ENCODE measurements around the gene TEAD1.
A peak's percentile ranks its signal among the peaks of the same experiment; 100 is the strongest.
"Not testable (repeated sequence)": the region's sequence is repeated elsewhere in the genome, so short reads cannot be mapped to it uniquely, and the experiment has no call there.

TEAD1 gene

GRCh38 chr11:12871241-12871640, 197.0 kb downstream of the TEAD1 start:
- no peak for DNase-seq

GRCh38 chr11:12871788-12872321, 197.6 kb downstream of the TEAD1 start:
- no peak for DNase-seq

DNA sequence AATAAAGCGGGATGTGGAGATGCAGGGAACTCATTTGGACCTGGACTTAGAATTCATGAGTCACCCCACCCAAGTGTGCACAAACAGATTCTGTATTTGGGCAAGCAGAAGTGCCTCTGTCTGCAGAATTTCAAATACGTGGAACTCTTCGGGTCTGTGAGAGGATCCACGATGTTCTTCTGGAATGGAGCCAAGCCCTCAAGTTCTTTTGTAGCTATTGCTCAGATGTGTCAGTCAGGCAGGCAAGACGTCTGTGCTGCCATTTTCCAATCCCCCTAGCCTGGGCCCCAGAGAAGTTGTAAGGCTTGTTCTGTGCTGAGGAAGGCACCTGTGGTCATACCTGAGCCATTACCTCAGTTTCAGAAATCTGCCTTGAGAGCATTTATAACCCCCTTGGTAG, 202.1 kb downstream of the TEAD1 start:
- DNase-seq: no peak

DNA sequence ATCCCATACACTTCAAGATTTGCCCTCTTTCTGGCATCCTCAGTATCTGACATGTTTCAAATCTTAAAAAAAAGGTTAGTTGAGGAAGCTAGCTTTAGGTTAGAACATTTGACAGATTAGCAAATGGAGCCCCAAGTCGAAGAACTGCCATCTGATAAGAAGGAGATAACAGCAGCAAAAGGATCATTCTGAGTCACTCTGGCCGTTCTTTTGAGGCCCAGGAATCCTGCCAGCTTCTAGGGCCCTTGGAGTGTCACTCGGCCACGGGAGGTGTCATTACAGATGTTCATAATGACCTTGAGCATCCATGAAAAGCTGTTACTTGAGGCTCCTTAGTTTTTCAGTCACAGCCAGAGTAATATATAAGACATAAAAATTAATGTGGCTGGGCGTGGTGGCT, 202.8 kb downstream of the TEAD1 start:
- DNase-seq: no peak

- not testable (repeated sequence) for DNase-seq
Observed at GRCh38 chr11:12877508-12877907, 203.3 kb downstream of the TEAD1 start.

GRCh38 chr11:12880327-12880726, 206.1 kb downstream of the TEAD1 start:
- no peak for DNase-seq

- DNase-seq: no peak
Observed at GRCh38 chr11:12882670-12883069, 208.4 kb downstream of the TEAD1 start.

DNA sequence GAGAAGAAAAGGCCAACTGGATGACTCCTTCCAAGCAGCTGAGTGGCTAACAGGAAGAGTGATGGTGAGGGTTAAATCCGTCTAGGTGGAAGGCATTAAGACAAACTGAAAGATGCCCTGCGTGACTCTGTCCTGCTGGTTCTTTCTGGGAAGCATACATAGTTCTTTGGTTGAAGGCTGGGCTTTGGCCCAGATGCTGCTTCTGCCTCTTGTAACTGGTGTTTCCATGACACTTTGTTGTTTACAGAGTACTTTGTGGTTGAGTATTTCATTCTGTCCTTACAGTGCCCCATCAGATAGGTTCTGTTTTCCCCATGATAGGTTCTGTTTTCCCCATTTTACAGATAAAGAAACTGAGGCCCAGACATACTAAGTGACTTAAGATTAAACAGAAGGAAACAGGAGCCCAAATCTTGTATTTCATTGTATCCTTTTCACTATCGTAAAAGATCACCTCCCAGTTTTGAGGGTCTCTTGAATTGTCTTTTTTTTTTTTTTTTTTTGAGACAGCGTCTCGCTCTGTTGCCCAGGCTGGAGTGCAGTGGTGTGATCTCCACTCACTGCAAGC, 210.6 kb downstream of the TEAD1 start:
- no peak for DNase-seq

- no peak for DNase-seq
Observed at GRCh38 chr11:12885717-12886239, 211.6 kb downstream of the TEAD1 start.

GRCh38 chr11:12886508-12886907, 212.3 kb downstream of the TEAD1 start:
- no peak for DNase-seq

GRCh38 chr11:12888525-12889158, 214.4 kb downstream of the TEAD1 start:
- DNase-seq: peak; percentile 68 to 81

GRCh38 chr11:12889243-12889642, 215.0 kb downstream of the TEAD1 start:
- DNase-seq: peak in 1 of 2 donors; percentile 32

- DNase-seq: no peak
Observed at GRCh38 chr11:12890476-12890875, 216.3 kb downstream of the TEAD1 start.

- DNase-seq: peak; percentile 39 to 53
Observed at GRCh38 chr11:12893787-12894672, 219.8 kb downstream of the TEAD1 start.

DNA sequence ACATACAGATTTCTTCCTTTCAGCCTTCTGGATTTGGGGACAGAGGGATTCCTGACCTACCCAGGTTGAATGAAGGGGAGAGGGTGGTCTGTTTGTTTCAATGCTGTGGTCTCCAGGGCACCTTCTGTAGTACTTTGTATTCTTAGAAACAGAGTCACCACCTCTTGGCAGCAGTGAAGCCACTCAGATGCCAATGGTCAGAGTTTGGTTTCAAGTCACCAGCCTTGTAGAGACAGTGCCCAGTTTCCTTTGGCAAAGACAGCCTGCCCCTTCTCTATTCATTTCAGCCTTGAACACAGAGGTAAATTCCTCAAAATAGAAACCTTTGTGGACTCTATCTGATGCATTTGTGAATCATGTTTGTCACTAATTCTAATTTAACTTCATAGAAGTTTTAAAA, 223.2 kb downstream of the TEAD1 start:
- peak in 1 of 2 donors; percentile 12 for DNase-seq

- no peak for DNase-seq
Observed at GRCh38 chr11:12897867-12898266, 223.6 kb downstream of the TEAD1 start.

DNA sequence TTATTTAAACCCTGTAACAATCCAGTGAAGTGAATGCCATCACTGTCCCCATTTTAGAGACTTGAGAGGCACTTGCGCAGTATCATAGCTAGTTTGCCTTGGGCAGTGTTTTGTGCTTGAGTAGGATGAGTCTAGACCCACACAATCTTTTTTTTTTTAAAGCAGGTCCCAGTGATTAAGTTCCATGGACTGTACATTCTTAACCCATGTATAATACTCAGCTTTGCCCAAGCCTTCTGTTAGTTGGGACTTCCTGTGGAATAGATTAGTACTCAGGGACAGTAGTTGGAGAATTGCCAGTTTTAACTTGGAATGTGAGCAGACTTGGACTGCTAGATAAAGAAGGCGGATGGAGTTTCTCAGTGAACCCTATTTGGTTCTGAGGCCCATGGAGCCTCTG, 226.3 kb downstream of the TEAD1 start:
- no peak for DNase-seq

GRCh38 chr11:12901272-12901671, 227.1 kb downstream of the TEAD1 start:
- DNase-seq: no peak

DNA sequence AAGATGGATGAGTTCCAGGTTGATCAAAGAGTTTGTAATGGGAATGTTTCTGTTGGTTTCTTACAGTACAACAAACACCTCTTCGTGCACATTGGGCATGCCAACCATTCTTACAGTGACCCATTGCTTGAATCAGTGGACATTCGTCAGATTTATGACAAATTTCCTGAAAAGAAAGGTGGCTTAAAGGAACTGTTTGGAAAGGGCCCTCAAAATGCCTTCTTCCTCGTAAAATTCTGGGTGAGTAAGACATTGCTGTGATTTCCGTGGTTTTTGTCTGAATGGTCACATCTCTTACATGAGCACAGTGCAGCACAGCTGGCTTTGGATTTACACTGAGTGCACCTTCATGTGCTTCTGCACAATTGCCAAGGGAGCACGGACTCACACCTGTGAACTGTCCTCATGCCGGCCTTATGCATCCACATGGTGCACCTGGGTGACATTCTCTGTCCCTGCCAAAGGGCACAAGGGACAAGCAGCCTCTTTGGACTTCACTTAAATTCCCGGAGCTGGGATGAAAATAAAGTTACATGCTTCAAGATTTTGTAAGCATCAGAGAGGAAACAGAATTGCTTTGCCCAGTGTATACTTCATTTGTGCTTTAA, 227.8 kb downstream of the TEAD1 start:
- DNase-seq: no peak

DNA sequence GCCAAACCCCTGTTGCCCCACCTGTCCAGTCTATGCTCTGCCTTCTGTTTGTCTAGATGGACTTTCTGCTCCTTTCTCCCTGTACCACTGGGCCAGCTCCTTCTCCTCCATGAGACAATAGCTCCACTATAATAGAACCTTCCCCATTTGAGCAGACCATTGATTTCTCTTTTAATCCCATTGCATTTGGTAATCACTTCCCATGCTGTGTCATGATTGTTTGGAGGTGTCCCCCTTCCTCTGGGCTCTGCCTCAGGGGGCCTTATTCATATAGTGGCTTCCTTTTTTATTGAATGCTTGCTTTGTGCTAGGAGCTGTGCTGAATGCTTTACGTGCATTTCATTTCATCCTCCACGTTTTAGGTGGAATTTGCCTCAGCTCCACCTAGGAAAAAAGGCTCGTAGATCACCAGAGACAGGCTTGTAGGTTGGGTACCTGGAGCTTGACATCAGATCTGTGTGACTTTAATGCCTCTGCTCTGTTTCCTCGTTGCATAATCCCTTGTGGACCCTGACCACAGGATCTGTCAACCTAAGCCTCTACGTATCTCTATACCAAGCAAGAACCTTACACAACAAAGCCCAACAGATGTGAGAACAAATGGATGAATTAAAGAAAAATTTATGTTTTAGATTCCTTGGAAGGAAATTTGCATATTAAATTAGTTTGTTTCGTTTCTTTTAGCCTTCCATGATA, 228.7 kb downstream of the TEAD1 start:
- no peak for DNase-seq

DNA sequence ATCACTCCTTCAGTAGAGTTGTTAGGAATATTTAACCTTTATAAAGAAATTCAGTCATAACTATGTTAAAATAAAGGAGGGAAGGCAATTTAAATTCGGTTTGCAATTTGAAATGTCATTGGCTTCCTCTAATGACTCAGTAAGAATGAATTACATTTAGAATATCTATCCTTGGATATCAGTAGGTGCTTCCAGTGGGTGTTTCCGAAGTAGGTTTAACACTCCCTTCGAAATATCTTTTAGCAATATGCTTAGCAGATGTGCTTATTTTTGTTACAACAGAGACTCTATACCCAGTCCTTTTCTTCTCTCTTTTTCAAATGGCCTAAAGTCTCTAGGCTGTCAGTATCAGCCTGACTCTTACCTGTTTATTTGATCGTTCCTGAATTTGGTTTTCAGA, 231.2 kb downstream of the TEAD1 start:
- no peak for DNase-seq

- no peak for DNase-seq
Observed at GRCh38 chr11:12906501-12906900, 232.3 kb downstream of the TEAD1 start.

All from hippocampal formation (tissue), 2 donors.